Measurements from ENCODE around the gene THAP11.

THAP11 gene

GRCh38 chr16:67885976-67886375 lies 43.9 kb downstream of the THAP11 start:
- Histone ChIP-seq H3K4me3 (ENCODE audit: low read depth, low read length) (no peak overlapping the region), H3K4me1 (ENCODE audit: control insufficient read depth, insufficient read depth, low read length) (peaks cover 28% of the 10 kb centered on the region; the same call in 1 of the 2 replicates), H3K27me3 (ENCODE audit: control insufficient read depth, insufficient read depth, low read length) (no peaks in the 10 kb centered on the region), H3K27ac (ENCODE audit: low read depth, low read length) (no peak overlapping the region), H3K9me3 (ENCODE audit: control insufficient read depth, insufficient read depth, low read depth, low read length) (no peaks in the 10 kb centered on the region), H3K9ac (ENCODE audit: low read length) (no peak overlapping the region), H3K36me3 (ENCODE audit: control insufficient read depth, insufficient read depth, low read length) (peaks cover 32% of the 10 kb centered on the region)

- no peak overlapping the region for H3K4me3 ChIP-seq (ENCODE audit: low read depth, low read length)
- no peak overlapping the region for H3K9ac ChIP-seq (ENCODE audit: low read length)
- peaks cover 28% of the 10 kb centered on the region for H3K36me3 ChIP-seq (ENCODE audit: control insufficient read depth, insufficient read depth, low read length)
- no peaks in the 10 kb centered on the region for H3K27me3 ChIP-seq (ENCODE audit: control insufficient read depth, insufficient read depth, low read length)
- peaks cover 28% of the 10 kb centered on the region; the same call in 1 of the 2 replicates for H3K4me1 ChIP-seq (ENCODE audit: control insufficient read depth, insufficient read depth, low read length)
- no peak overlapping the region for H3K27ac ChIP-seq (ENCODE audit: low read depth, low read length)
- H3K9me3 ChIP-seq (ENCODE audit: control insufficient read depth, insufficient read depth, low read depth, low read length): no peaks in the 10 kb centered on the region
Measured at GRCh38 chr16:67886387-67886786, 44.3 kb downstream of the THAP11 start.

DNA sequence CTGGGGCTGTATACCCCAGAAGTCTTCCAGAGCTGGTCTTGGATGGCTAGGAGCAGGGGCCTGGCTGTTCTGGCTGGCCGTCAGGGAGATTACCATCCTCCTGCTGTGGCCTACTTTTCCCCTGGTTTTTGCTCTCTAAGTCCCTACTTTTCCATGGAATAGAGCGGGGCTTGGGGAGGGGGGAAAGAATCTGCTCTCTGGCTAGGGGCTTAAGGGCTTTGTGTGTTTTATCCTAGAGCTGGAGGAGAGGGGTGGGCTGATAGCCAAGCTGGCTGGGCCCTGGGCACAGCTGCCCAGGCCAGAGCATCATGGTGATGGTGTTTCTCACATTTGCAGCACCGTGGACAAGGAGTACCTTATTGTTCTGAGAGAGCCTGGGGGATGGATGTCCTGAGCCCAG lies 46.2 kb downstream of the THAP11 start:
- Histone ChIP-seq H3K4me3 (ENCODE audit: low read depth, low read length) (no peak overlapping the region), H3K27ac (ENCODE audit: low read depth, low read length) (no peak overlapping the region), H3K36me3 (ENCODE audit: control insufficient read depth, insufficient read depth, low read length) (peaks cover 9% of the 10 kb centered on the region), H3K27me3 (ENCODE audit: control insufficient read depth, insufficient read depth, low read length) (no peaks in the 10 kb centered on the region), H3K4me1 (ENCODE audit: control insufficient read depth, insufficient read depth, low read length) (peaks cover 33% of the 10 kb centered on the region; the same call in 1 of the 2 replicates), H3K9ac (ENCODE audit: low read length) (no peak overlapping the region), H3K9me3 (ENCODE audit: control insufficient read depth, insufficient read depth, low read depth, low read length) (no peaks in the 10 kb centered on the region)

- H3K27me3 ChIP-seq (ENCODE audit: control insufficient read depth, insufficient read depth, low read length): no peaks in the 10 kb centered on the region
- no peaks in the 10 kb centered on the region for H3K9me3 ChIP-seq (ENCODE audit: control insufficient read depth, insufficient read depth, low read depth, low read length)
- no peaks in the 10 kb centered on the region for H3K36me3 ChIP-seq (ENCODE audit: control insufficient read depth, insufficient read depth, low read length)
- H3K9ac ChIP-seq (ENCODE audit: low read length): peak overlapping the region; percentile 27
- peak overlapping the region; percentile 22; the same call in 1 of the 2 replicates for H3K27ac ChIP-seq (ENCODE audit: low read depth, low read length)
- peak overlapping the region; percentile 55 for H3K4me3 ChIP-seq (ENCODE audit: low read depth, low read length)
- H3K4me1 ChIP-seq (ENCODE audit: control insufficient read depth, insufficient read depth, low read length): peaks cover 14% of the 10 kb centered on the region; the same call in 1 of the 2 replicates
Measured at GRCh38 chr16:67892375-67892774, 50.3 kb downstream of the THAP11 start.

DNA sequence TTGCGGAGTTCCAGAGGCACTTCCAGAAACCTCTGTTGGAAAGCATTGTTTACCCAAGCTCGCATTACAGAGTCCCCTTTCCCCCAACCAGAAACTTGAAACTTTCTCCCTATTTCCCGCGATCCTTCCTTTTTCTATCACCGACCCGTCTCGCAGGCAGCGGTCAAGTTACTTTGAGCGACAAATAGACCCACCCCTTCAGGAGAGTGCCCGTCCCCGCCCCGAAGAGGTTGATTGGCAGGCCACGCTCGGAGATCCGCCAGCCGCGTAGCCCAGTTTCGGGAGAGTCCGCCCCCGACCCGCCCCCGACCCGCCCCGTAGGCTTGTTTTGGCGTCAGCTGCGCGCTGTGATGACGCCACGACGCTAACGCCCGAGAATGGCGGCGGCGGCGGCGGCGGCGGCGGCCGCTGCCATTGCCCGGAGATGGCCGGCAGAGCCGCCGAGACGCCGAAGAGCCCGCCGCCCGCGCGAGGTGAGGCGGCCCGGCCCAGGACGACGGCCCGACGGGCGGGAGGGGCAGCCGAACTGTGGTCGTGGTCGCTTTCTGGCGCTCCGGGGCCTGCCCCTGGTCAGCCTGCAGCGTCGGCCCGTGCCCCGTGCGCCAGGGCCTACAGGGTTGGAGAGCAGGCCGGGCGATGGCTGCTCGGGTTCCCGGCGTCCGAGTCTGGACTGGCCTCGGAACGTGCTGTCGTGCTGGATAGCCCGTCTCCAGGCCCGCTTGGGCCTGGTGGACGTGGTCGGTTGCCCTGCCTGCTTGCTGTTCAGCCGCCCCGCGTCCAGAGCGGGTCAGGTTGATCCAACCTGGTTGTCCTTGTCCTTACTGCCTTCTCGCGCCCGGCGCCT lies 51.0 kb downstream of the THAP11 start, which contains the start of gene PSKH1:
TSS of gene PSKH1 (plus strand) at position 356 of the 844 bp plus-strand sequence. CDS start 15,496 bp downstream, outside the sequence.
- peak within 1 kb of the TSS; percentile 100 for H3K4me3 ChIP-seq (ENCODE audit: low read depth, low read length)
- peak within 1 kb of the TSS; percentile 99 for H3K9ac ChIP-seq (ENCODE audit: low read length)
- no peaks in the 10 kb centered on the region for H3K36me3 ChIP-seq (ENCODE audit: control insufficient read depth, insufficient read depth, low read length)
- no peaks in the 10 kb centered on the region for H3K9me3 ChIP-seq (ENCODE audit: control insufficient read depth, insufficient read depth, low read depth, low read length)
- peaks cover 14% of the 10 kb centered on the region; the same call in 1 of the 2 replicates for H3K4me1 ChIP-seq (ENCODE audit: control insufficient read depth, insufficient read depth, low read length)
- peak within 1 kb of the TSS; percentile 92 for H3K27ac ChIP-seq (ENCODE audit: low read depth, low read length)
- no peaks in the 10 kb centered on the region for H3K27me3 ChIP-seq (ENCODE audit: control insufficient read depth, insufficient read depth, low read length)

Measured in HUES6 (cell line).